NB4 (cell line): Measurements from ENCODE around the gene DDX46.

Source experiments
- CTCF ChIP-seq: IDR thresholded peaks from one replicate; pipeline ENCODE4 v1.5.1; 2012; ENCODE audit warnings: low read depth, low read length
- MYC ChIP-seq: IDR thresholded peaks from 2 replicates; pipeline ENCODE4 v1.6.1; 2011; ENCODE audit warnings: low read depth, low read length
- POLR2A ChIP-seq: IDR thresholded peaks from 2 replicates; pipeline ENCODE4 v1.6.1; 2011; ENCODE audit warnings: mild to moderate bottlenecking; ENCODE audit not compliant: insufficient read length; ENCODE audit errors: extremely low read depth
- TF ChIP-seq, protein P1 (sequence below): IDR thresholded peaks from 2 replicates; pipeline ENCODE4 v1.6.1; 2011; ENCODE audit warnings: low read depth, low read length

- peak; percentile 64 for TF ChIP-seq CTCF
- TF ChIP-seq MYC, result no peak
- no peak for TF ChIP-seq POLR2A
- TF ChIP-seq, protein P1, sequence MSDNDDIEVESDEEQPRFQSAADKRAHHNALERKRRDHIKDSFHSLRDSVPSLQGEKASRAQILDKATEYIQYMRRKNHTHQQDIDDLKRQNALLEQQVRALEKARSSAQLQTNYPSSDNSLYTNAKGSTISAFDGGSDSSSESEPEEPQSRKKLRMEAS, result no peak
Observed at GRCh38 chr5:134851307-134851923, 92.8 kb downstream of the DDX46 start.
